Calu3 (cell line): ENCODE data around the gene HERPUD1. TPM values are rescaled to one million over a fixed set of nuclear protein-coding genes. Genes with fewer than 3 reads are reported as not detected.

Experiments used
- BruUV-seq: library from RNA; stranded (reverse); fragments of 400-500 nt; replicated peaks from 2 replicates; lab custom pipeline; 2021; lab: Mats Ljungman, UMichigan
- CTCF ChIA-PET: fragments of 300-600 bp; sonication (Branson Sonifier 250); formaldehyde crosslinking; loops from one replicate; lab custom pipeline; 2022; ENCODE audit warnings: antibody characterized with exemption; lab: Charles Lee
- DNase-seq: peaks from one replicate; pipeline ENCODE4 v3.0.0; 2022
- H3K27ac Mint-ChIP-seq: one replicate; pipeline ENCODE4 v1.8.0; 2022; ENCODE audit warnings: mixed read lengths; ENCODE audit not compliant: unreplicated experiment
- H3K27me3 Mint-ChIP-seq: one replicate; pipeline ENCODE4 v1.8.0; 2022; ENCODE audit warnings: mixed read lengths; ENCODE audit not compliant: unreplicated experiment
- H3K36me3 Mint-ChIP-seq: one replicate; pipeline ENCODE4 v1.8.0; 2022; ENCODE audit warnings: mild to moderate bottlenecking, moderate library complexity, mixed read lengths; ENCODE audit not compliant: insufficient read depth, unreplicated experiment
- H3K4me1 Mint-ChIP-seq: one replicate; pipeline ENCODE4 v1.8.0; 2022; ENCODE audit warnings: mild to moderate bottlenecking, low read depth, mixed read lengths; ENCODE audit not compliant: unreplicated experiment
- H3K4me3 Mint-ChIP-seq: one replicate; pipeline ENCODE4 v1.8.0; 2022; ENCODE audit warnings: mild to moderate bottlenecking, low read depth, moderate library complexity, mixed read lengths; ENCODE audit not compliant: unreplicated experiment
- H3K9me3 Mint-ChIP-seq: one replicate; pipeline ENCODE4 v1.8.0; 2022; ENCODE audit warnings: low read depth, mixed read lengths; ENCODE audit not compliant: unreplicated experiment
- intact Hi-C: fragments of 100-400 bp; cut with micrococcal nuclease; formaldehyde crosslinking; loops from one replicate; pipeline ENCODE4 v1.10.0; 2022; ENCODE audit not compliant: unreplicated experiment
- total RNA-seq: library from RNA; stranded (reverse); gene quantifications from 2 replicates; pipeline ENCODE4 v1.2.3, GENCODE V29; 2022
- TF ChIP-seq, protein P1 (sequence below): fragments of 200-600 bp; IDR thresholded peaks from one replicate; pipeline ENCODE4 v1.8.0; 2022; ENCODE audit warnings: antibody characterized with exemption; ENCODE audit not compliant: unreplicated experiment

The HERPUD1 gene
- total RNA-seq, 1 experiment from 2014 or later, result 116 TPM

DNA sequence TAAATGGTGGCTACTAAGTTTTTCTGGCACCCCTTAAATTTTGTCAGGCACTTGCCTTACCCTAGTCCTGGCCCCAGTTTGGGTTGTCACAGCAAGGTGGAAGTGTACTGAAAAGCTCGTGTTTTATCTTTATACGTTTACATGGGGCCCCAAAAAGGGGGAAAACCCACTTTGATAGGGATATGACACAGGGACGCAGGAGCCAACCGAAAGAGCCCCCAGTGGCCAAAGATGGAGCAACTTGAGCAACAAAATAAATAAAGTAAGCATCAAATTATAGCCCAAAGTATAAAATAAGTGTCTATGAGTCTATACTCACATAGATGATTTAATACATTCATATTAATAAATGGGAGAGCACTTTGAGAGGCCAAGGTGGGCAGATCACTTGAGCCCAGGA is 24.8 kb downstream of the HERPUD1 start:
- intact Hi-C loops, result no loop called here
- H3K27ac Mint-ChIP-seq, result no peak overlapping the region

DNA sequence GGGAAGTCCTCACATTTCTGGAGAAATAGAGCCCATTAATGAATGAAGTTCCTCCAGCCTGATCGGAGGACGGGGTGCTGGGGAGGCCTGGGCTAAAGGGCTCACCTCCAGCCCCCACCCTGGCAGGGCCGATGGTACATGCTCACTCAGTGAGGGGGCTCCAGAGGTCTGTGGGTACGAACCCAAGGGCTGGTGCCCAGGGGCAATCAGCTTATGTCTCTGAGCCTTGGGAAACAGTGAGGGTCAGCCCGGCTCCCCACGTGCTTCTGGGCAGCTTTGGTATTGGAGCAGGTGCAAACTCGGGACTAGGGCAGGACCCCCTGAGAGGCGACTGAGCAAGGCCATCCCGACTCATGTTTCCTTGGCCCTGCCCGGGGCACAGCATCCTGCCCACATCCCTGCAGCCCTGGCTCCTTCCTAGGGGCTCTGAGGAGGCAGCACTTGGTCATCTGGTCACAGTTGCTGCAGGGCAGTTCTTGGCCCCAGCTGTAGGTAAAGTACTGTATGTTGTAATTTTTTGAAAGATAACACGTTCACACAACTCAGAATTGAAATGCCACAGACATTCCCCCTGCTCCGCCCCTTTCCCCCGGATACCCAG is 28.8 kb downstream of the HERPUD1 start:
- Mint-ChIP-seq H3K27me3 (peaks cover 21% of the 10 kb centered on the region), H3K4me1 (peaks cover 13% of the 10 kb centered on the region), H3K27ac (no peak overlapping the region), H3K36me3 (peaks cover 6% of the 10 kb centered on the region), H3K4me3 (no peak overlapping the region), H3K9me3 (no peaks in the 10 kb centered on the region)
- DNase-seq, result no peak
- TF ChIP-seq, protein P1, sequence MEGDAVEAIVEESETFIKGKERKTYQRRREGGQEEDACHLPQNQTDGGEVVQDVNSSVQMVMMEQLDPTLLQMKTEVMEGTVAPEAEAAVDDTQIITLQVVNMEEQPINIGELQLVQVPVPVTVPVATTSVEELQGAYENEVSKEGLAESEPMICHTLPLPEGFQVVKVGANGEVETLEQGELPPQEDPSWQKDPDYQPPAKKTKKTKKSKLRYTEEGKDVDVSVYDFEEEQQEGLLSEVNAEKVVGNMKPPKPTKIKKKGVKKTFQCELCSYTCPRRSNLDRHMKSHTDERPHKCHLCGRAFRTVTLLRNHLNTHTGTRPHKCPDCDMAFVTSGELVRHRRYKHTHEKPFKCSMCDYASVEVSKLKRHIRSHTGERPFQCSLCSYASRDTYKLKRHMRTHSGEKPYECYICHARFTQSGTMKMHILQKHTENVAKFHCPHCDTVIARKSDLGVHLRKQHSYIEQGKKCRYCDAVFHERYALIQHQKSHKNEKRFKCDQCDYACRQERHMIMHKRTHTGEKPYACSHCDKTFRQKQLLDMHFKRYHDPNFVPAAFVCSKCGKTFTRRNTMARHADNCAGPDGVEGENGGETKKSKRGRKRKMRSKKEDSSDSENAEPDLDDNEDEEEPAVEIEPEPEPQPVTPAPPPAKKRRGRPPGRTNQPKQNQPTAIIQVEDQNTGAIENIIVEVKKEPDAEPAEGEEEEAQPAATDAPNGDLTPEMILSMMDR, result no peak
- CTCF ChIA-PET, result interaction anchor here (0.7 kb wide), 1 partner anchor 136 kb away, joined by 3 read pairs; no protein-coding TSS in a partner anchor
- intact Hi-C loops, result no loop called here
- BruUV-seq, result no TSS peak

More for the DNA sequence above, 24.8 kb downstream of the HERPUD1 start:
- no peak for DNase-seq
- Mint-ChIP-seq H3K27me3 (peaks cover 21% of the 10 kb centered on the region), H3K4me1 (no peaks in the 10 kb centered on the region), H3K36me3 (peaks cover 2% of the 10 kb centered on the region), H3K9me3 (no peaks in the 10 kb centered on the region), H3K4me3 (no peak overlapping the region)
- CTCF ChIA-PET, result no interaction called here
- TF ChIP-seq, protein P1, result no peak
- no TSS peak for BruUV-seq

DNA sequence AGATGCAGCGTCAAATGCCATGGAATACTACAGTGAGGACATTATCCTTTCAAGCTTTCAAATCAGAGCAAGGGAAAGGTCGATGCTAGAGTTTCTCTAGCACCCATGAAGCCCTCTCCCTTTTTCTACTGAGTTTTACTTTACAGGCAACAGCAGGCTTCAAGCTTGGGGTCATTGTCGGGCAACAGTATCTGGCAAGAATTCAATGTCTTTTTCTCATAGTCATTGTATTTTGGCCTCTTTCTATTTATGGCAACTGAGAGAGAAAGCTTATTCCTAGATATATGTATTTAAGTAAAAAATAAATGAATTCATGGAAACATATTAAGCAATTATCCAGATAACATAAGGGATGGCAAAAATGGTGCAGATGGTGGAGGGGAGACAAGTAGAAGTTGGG is 29.4 kb downstream of the HERPUD1 start:
- DNase-seq, result no peak
- BruUV-seq, result no TSS peak
- H3K4me3 Mint-ChIP-seq, result no peak overlapping the region
- peaks cover 13% of the 10 kb centered on the region for H3K4me1 Mint-ChIP-seq
- peaks cover 6% of the 10 kb centered on the region for H3K36me3 Mint-ChIP-seq
- CTCF ChIA-PET, result no interaction called here
- H3K9me3 Mint-ChIP-seq, result no peaks in the 10 kb centered on the region
- no peak overlapping the region for H3K27ac Mint-ChIP-seq
- intact Hi-C loops, result no loop called here
- TF ChIP-seq, protein P1, result no peak
- H3K27me3 Mint-ChIP-seq, result peaks cover 21% of the 10 kb centered on the region

DNA sequence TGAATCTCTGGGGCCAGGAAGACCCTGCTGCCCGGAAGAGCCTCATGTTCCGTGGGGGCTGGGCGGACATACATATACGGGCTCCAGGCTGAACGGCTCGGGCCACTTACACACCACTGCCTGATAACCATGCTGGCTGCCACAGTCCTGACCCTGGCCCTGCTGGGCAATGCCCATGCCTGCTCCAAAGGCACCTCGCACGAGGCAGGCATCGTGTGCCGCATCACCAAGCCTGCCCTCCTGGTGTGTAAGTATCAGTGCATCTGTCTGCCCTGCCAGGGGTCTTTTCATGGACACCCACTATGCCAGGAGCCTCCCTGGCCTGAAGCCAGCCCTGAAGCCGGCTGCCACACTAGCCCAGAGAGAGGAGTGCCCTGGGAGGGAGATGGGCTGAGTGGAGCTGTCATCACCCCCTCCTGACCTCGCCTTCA is 29.9 kb downstream of the HERPUD1 start, which contains the start of gene CETP:
Gene CETP (plus strand): TSS at position 100 of the 431 bp plus-strand sequence. CDS start 30 bp downstream, at position 130.
- intact Hi-C loops, result no loop called here
- DNase-seq, result no peak
- TF ChIP-seq, protein P1, result no peak
- Mint-ChIP-seq H3K4me1 (peaks cover 13% of the 10 kb centered on the region), H3K27me3 (peaks cover 21% of the 10 kb centered on the region), H3K9me3 (no peaks in the 10 kb centered on the region), H3K27ac (no peak within 1 kb of the TSS), H3K4me3 (no peak within 1 kb of the TSS), H3K36me3 (peaks cover 6% of the 10 kb centered on the region)
- CTCF ChIA-PET, result no interaction called here
- no TSS peak for BruUV-seq
